ENCODE measurements around the gene MAP3K4.

DNA sequence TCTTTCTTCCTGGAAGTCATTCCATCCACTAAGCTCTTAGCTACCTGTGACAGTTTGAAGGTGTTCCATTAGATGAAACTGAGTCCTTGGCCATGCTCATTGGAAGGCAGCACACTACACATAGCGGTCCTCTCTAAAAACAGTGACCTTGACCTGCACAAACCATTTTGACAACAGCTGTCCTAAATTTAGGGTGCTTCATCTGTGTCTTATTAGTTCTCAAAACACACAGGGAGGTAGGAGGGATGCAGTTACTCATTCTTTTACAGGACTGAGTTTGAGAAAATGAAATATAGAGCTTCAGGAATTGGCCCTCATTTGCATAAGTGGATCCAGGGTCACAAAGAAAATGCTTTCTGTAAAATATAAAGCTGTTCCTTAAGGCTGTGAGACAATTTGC, 20.4 kb upstream of the MAP3K4 start:
- TF ChIP-seq, protein P1, sequence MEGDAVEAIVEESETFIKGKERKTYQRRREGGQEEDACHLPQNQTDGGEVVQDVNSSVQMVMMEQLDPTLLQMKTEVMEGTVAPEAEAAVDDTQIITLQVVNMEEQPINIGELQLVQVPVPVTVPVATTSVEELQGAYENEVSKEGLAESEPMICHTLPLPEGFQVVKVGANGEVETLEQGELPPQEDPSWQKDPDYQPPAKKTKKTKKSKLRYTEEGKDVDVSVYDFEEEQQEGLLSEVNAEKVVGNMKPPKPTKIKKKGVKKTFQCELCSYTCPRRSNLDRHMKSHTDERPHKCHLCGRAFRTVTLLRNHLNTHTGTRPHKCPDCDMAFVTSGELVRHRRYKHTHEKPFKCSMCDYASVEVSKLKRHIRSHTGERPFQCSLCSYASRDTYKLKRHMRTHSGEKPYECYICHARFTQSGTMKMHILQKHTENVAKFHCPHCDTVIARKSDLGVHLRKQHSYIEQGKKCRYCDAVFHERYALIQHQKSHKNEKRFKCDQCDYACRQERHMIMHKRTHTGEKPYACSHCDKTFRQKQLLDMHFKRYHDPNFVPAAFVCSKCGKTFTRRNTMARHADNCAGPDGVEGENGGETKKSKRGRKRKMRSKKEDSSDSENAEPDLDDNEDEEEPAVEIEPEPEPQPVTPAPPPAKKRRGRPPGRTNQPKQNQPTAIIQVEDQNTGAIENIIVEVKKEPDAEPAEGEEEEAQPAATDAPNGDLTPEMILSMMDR (conservative IDR thresholded peaks at IDR 0.05; ENCODE audit: low read length): no peak
- TF ChIP-seq EZH2phosphoT487 (IDR thresholded peaks at IDR 0.05; ENCODE audit: borderline replicate concordance, low read depth, low read length): no peak
